ENCODE results near the gene CCDC180. TPM values are rescaled to one million over a fixed set of nuclear protein-coding genes. Genes with fewer than 3 reads are reported as not detected.

The CCDC180 gene
- total and polyA plus RNA-seq, 9 of the 15 experiments (the other 6 are each of a cell fraction or from before 2014, with no cell fraction given), result 0.56 to 4.2 (median 2.5) TPM

GRCh38 chr9:97280755-97281330, 26.6 kb upstream of the CCDC180 start (continued):
- no peak for TF ChIP-seq CHD7 (IDR thresholded peaks at IDR 0.05; ENCODE audit: low read depth, low read length)
- no peak for TF ChIP-seq ZNF384 (IDR thresholded peaks at IDR 0.05; ENCODE audit: low read depth, low read length)
- TF ChIP-seq ILF3 (IDR thresholded peaks at IDR 0.05; ENCODE audit: borderline replicate concordance), result no peak
- no peak for TF ChIP-seq IRF9 (tag; IDR thresholded peaks at IDR 0.05)
- no peak for TF ChIP-seq ZBTB17 (CRISPR knock-in tag; IDR thresholded peaks at IDR 0.05)
- no peak for TF ChIP-seq TRIM28 (IDR thresholded peaks at IDR 0.05)
- TF ChIP-seq CBX8 (IDR thresholded peaks at IDR 0.05; ENCODE audit: borderline replicate concordance, extremely low read depth, low read depth, low read length, poor library complexity, severe bottlenecking), result no peak
- TF ChIP-seq MEF2A (IDR thresholded peaks at IDR 0.05; ENCODE audit: control insufficient read depth, low read depth, low read length), result no peak
- TF ChIP-seq NCOR1 (IDR thresholded peaks at IDR 0.05), result peak; percentile 68
- 0 out of 2 replicates have a peak, but pooled peaks have one; percentile 37 for TF ChIP-seq ZNF395 (CRISPR knock-in tag; IDR thresholded peaks at IDR 0.05)
- no peak for TF ChIP-seq ESRRA (IDR thresholded peaks at IDR 0.05; ENCODE audit: borderline replicate concordance, low read depth)
- TF ChIP-seq PHB (CRISPR knock-in tag; IDR thresholded peaks at IDR 0.05), result no peak
- TF ChIP-seq MAFG (tag; conservative IDR thresholded peaks at IDR 0.05), result no peak
- no peak for TF ChIP-seq ZC3H4 (CRISPR knock-in tag; IDR thresholded peaks at IDR 0.05; ENCODE audit: borderline replicate concordance)
- no peak for TF ChIP-seq MAFF (IDR thresholded peaks at IDR 0.05; ENCODE audit: low read length)

All from K562 (cell line).